HG02973 (cell line): Measurements from ENCODE around the gene HNRNPA2B1.
"Not testable (repeated sequence)": the region's sequence is repeated elsewhere in the genome, so short reads cannot be mapped to it uniquely, and the experiment has no call there.

ENCODE experiments used
- ATAC-seq: cut with Tn5 transposase; IDR thresholded peaks from one replicate; pipeline ENCODE4 v1.9.1; 2021; ENCODE audit warnings: moderate library complexity; ENCODE audit not compliant: unreplicated experiment

HNRNPA2B1 gene

GRCh38 chr7:26185131-26185843, 15.3 kb downstream of the HNRNPA2B1 start:
- no peak for ATAC-seq

DNA sequence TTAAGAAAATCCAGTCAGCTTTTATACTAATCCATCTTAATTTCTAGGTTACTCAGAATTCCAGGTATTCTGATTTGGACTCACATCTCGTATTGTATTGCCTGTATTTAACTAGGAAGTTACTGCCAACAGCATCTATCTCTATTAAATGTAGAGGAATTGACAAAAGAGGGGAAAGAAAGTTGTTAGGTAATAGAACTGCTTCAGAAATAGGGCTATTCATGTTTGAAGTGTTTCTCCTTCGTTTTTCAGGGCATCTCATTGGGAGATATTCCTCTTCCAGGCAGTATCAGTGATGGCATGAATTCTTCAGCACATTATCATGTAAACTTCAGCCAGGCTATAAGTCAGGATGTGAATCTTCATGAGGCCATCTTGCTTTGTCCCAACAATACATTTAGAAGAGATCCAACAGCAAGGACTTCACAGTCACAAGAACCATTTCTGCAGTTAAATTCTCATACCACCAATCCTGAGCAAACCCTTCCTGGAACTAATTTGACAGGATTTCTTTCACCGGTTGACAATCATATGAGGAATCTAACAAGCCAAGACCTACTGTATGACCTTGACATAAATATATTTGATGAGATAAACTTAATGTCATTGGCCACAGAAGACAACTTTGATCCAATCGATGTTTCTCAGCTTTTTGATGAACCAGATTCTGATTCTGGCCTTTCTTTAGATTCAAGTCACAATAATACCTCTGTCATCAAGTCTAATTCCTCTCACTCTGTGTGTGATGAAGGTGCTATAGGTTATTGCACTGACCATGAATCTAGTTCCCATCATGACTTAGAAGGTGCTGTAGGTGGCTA, 16.1 kb downstream of the HNRNPA2B1 start:
- ATAC-seq = not testable (repeated sequence)

DNA sequence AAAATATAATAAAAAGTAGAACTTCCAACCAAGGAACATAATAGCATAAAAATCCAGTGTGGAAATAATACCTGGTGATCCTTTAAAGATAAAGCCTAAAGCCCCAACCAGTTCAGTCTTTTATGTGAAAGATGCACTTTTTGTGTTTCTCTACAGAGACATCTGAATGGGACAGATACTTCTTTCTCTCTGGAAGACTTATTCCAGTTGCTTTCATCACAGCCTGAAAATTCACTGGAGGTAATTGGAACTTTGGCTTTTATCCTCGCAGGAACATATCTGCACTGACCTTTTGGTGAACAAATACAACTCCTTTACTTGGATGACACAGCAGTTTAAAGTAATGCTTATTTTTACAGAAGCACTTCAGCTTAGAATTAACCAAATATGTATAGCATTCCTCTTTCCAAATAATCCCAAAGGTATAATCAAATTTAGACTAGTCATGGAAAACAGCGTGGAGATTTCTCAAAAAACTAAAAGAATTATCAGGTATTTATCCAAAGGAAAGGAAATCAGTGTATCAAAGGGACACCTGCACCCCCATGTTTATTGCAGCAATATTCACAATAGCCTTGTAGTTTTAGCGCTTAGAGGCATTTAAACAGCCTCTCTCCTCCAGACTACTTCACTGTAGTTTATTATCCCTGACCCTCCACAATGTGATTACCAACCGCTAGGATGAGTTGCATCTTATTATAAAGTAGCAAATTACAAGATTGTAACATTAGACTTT, 16.8 kb downstream of the HNRNPA2B1 start:
- no peak for ATAC-seq

DNA sequence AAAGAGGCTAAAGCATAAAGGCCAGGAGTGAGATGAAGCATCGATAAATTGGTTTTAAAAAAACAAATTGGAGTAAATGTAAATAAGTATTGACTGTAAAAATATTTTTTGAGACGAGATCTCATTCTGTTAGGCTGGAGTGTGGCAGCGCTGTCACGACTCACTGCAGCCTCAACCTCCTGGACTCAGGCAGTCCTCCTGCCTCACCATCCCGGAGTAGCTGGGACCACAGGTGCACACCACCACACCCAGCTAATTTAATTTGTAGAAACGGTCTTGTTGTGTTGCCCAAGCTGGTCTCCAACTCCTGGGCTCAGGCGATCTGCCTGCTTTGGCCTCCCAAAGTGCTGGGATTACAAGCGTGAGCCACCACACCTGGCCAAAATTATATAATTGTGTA, 17.8 kb downstream of the HNRNPA2B1 start:
- no peak for ATAC-seq

- no peak for ATAC-seq
Observed at GRCh38 chr7:26182283-26182682, 18.3 kb downstream of the HNRNPA2B1 start.

DNA sequence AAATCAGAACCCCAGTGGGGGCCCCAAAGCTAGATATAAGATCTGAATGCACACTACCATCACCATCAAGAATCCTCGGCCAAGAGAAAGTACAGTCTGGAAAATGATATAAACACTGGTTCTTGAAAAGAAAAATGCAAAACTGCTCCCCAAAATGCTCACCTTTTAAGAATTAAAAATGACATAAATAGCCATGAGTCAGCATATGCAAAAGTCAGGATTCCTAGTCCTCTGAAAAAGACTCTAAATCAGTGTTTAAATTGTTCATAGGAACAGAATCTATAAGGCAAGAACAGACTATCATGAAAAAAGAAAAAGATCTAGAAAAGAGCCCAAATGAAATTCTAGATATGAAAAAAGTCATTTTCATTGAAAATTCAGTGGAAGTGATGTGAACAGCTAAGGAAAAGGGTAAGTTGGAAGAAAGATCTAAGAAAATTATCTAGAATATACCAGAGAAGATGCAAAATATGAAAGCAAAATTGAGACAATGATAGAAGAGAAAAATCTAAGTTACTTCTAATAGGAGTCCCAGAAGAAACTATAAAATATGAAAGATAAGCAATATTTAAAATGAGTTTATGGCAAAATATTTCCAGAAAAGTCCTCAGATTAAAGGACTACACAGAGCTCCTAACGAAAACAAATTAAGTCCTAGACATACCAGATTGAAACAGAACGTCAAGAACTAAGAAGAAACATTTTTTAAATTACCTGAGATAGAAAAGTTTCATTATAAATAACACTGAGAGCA, 18.9 kb downstream of the HNRNPA2B1 start:
- ATAC-seq = no peak

DNA sequence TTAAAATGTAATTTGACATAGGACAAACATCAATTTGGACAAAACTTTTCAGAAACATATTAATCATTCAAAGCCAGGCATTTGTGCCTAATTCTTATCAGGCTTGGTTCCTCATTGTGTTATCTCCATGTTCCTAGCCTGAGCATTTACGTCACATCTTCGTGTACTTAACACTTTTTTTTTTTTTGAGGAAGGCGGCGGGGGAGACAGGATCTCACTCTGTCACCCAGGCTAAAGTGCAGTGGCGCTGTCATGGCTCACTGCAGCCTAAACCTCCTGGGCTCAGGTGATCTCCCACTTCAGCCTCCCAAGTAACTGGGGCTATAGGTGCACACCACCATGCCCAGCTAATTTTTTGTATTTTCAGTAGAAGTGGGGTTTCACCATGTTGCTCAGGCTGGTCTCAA, 19.8 kb downstream of the HNRNPA2B1 start:
- no peak for ATAC-seq

- no peak for ATAC-seq
Observed at GRCh38 chr7:26179826-26180497, 20.6 kb downstream of the HNRNPA2B1 start.

- ATAC-seq = no peak
Observed at GRCh38 chr7:26179422-26179821, 21.1 kb downstream of the HNRNPA2B1 start.

DNA sequence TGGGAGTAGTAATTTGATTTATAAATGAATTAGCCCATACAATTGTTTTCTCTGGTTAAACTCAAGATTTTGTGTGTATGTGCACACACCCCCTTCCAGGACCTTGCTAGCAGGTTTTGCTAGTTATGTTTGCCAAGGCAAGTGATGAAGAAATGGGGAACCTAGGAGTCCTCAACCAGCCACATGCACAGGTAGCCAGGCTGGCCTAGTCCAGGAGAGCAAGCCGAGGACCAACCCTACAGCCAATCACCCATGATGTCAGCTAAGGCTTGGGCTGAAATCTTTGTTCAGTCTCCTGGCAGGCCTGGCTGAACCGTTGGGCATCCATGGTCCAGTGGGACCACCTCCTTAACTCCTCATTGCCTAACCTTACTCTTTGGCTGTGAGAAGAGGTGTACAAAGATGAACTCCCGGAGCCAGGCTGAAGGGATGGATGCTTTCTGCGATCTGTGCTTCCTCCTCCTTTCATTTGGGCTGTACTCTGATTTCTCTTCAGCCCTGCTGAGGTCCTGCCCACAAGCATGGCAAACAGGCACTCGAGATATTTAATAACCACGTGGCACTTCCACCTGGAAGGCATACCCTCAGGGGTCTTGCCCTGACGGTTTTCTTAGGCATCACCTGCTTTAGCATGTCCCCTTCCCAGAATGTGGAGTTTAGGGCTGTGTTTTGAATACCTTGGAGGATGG, 22.1 kb downstream of the HNRNPA2B1 start:
- ATAC-seq = no peak

GRCh38 chr7:26177269-26177668, 23.3 kb downstream of the HNRNPA2B1 start:
- ATAC-seq = not testable (repeated sequence)

- ATAC-seq = not testable (repeated sequence)
Observed at GRCh38 chr7:26176696-26177095, 23.9 kb downstream of the HNRNPA2B1 start.

- ATAC-seq = not testable (repeated sequence)
Observed at GRCh38 chr7:26175903-26176302, 24.6 kb downstream of the HNRNPA2B1 start.

DNA sequence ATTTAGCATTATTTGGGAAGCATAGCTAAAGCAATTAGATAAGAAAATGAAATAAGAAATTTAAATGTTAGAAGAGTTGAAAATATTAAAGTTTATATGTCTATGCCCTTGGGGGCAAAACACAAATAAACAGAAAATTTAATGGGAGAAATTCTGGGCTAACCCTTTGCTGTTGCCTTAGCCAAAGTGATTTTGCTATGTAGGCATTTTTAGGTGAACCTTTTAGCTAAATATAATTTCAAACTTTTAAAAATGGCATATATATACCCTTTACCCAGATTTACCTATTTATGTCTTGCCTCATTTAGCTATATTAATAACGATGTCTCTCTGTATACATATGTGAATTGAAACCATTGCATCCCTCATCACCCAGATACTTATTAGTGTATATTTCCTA, 28.5 kb downstream of the HNRNPA2B1 start:
- ATAC-seq = no peak

DNA sequence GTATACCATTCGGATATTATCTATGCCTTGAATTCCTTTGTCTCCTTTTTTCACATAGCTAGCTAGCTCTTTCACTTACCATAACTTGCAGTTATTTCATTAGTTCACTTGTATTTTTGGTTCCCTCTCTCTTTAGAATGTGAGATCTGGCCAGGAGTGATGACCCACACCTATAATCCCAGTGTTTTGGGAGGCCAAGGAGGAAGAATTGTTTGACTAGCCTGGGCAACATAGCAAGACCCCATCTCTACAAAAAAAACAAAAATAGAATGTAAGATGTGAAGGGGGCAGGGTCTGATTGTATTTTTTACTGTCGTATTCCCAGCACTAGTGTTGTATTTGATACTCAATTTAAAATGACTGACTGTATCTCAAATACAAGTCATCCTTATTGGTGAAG, 28.9 kb downstream of the HNRNPA2B1 start:
- ATAC-seq = no peak

DNA sequence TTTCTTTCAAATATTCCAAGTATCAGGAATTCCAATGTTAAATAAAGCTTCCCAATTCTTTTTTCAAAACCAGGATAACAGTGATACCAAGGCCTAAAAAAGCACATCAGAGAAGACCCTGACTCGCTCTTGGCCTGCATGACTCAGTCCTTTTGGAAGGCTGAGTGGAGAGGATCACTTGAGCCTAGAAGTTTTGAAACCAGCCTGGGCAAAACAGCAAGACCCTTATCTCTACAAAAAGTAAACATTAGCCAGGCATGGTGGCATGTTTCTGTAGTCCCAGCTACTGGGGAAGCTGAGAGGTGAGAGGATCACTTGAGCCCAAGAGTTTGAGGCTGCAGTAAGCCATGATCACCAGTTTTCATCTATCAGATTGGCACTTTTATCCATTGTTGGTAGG, 29.9 kb downstream of the HNRNPA2B1 start:
- ATAC-seq = no peak

DNA sequence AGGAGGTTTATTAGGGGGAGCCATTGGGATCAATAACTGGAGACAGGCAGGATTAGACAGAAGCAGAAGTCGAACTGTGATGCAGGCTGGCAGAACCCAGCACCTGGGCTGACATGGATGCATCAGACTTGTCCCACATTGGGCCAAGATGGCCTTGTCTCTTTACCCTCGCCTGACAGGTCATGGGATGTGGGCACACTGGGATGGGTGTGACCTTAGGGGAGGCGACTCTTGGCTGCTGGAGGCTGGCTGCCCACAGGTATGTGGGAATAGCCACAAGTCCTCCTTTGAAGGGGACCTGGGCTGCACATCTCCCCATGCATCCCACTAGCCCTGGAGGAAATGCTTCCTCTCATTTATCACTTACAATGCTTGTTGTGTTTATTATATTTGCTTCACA, 31.3 kb downstream of the HNRNPA2B1 start:
- ATAC-seq = no peak

DNA sequence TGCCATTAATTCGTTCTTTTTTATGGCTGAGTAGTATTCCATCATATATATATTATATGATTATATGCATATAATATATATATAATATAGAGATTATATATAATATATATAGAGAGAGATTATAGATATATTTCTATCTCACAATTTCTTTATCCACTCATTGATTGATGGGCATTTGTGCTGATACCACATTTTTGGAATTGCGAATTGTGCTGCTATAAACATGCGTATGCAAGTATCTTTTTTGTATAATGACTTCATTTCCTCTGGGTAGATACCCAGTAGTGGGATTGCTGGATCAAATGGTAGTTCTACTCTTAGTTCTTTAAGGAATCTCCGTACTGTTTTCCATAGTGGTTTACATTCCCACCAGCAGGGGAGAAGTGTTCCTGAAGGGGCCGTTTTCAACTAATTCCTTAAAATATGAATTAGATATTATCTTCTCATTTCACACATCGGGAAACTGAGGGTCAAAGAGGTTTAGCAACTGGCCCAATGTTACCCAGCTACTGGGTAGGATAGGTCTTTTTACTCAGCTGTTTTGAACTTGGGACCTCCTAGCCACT, 32.0 kb downstream of the HNRNPA2B1 start:
- no peak for ATAC-seq

- peak; percentile 79 for ATAC-seq
Observed at GRCh38 chr7:26167303-26167934, 33.1 kb downstream of the HNRNPA2B1 start.
